ENCODE measurements around the gene PLXDC2.
A peak's percentile ranks its signal among the peaks of the same experiment; 100 is the strongest.

Gene PLXDC2

DNA sequence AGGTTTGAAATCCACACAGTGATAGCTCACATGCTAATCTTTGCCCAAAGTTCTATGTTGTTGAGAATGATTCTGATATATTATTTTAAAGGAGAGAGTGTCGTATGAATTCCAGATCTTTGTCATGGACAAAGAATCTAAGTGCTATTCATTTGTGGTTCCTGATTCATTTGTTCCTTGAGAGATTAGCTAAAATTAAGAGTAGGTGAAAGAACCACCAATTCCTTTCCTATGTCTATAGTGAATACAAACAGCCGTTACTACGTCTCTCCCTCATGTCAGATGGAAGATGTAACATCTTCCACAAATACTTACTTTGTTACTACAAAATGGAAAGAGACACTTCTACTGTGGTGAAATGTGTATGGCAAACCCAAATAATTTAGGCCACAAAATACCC lies 3.3 kb upstream of the PLXDC2 start:
- DNase-seq (ENCODE audit: low spot score): no peak
- in situ Hi-C loops (cut with MboI; ENCODE audit: low pct_unique_long_range_greater_than_20kb, low sequenced_read_pairs, unreplicated experiment): no loop called here
- no peak for TF ChIP-seq CTCF (IDR thresholded peaks at IDR 0.05; ENCODE audit: extremely low read depth, insufficient read depth, missing control alignments)

DNA sequence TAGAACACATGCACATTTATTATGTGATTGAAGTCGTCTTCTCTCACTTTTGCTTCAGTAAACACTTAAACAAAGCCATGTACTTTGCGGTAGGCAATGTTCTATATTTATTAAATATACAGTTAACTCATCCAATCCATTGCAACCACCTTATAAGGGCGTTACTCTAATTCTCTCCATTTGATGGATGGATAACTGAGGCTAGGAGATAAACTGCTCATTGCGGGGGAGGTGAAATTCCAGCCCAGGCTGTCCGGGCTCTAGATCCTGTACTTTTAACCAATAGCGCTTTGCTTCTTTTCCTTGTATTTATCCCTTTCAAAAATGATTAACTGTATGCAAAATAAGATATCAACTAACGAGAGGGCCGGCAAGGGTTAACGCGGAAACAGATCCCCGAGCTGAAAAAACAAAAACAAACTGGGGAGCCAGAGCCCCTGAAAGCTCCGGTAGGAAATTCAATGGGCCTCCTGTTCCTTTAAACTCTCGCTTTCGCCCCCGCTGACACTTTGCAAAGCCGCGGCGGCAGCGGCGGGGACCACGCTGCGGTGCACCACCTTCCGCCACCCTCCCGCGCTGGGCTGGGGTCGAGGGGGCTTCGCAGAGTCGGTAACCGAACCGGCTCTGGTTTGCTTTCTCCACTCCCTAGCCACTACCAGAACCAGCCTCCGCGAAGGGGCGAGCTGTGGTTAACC lies 1.0 kb upstream of the PLXDC2 start:
- in situ Hi-C loops (cut with MboI; ENCODE audit: low pct_unique_long_range_greater_than_20kb, low sequenced_read_pairs, unreplicated experiment): no loop called here
- TF ChIP-seq CTCF (IDR thresholded peaks at IDR 0.05; ENCODE audit: extremely low read depth, insufficient read depth, missing control alignments): no peak
- DNase-seq (ENCODE audit: low spot score): no peak

DNA sequence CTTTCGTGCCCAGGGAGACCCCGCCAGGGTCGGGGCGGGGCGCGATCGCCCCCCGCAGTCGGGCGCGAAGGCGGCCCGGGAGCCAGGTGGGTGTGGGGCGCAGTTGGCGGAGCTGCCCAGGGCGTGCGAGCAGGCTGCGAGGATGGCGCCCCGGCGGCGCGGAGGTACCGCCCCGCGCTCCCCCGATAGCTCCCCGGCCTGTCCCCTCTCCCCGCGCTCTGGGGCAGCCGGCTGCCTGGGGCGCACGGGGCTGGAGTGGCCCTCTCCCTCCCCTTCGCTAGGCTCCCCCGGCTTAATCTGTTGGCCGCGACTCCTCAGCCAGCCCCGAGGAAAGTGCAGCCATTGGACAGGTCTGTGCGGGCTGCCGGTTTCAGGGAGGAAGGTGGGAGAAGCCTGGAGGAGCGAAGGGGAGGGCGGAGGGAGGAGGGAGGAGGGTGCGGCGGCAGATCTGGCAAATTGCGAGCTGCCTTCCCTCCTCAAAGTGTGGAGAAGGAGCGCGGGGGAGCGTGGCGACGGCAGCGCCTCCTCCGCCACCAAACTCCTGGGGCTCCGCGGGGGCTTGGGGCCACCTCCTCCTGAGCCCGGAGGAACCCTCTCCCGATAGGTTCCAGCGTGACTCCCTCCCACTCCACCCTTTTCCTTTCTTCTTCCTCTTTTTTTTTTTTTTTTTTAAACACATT lies 361 bp upstream of the PLXDC2 start:
- DNase-seq (ENCODE audit: low spot score): no peak
- no peak for TF ChIP-seq CTCF (IDR thresholded peaks at IDR 0.05; ENCODE audit: extremely low read depth, insufficient read depth, missing control alignments)
- in situ Hi-C loops (cut with MboI; ENCODE audit: low pct_unique_long_range_greater_than_20kb, low sequenced_read_pairs, unreplicated experiment): no loop called here

DNA sequence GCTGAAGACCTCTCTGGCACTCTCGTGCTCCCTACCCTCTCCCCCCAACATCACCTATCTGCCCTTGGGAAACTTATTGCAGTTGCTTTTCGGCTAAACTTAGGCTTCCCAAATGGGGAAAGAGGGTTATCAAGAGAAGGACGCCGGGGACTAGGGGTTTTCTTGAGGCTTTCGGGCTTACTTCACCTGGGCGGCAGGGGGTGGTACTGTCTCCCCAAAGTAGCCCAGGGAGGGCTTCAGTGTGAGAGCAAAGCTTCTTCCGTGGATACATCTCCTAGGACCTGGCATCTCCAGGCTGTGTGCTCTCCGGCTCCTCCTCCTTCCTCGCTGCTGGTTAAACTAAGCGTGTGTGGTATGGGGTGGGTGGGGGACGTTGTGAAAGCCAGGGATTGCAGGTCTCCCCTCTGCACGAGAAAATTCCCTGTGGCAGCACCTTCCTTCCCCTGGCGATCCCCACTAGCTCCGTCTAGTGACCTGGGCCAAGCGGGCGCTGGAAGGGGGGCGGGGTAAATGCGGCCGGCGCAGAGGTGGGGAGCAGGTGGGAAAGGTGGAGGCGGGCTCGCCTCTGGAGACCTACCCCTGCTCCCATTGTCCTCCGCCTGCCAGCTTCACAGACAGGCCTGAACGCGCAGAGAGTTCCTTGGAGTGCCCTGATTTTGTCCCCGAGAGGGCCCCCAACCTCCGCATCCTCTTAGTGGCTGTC lies 1.1 kb downstream of the PLXDC2 start:
- no peak for DNase-seq (ENCODE audit: low spot score)
- TF ChIP-seq CTCF (IDR thresholded peaks at IDR 0.05; ENCODE audit: extremely low read depth, insufficient read depth, missing control alignments): no peak
- in situ Hi-C loops (cut with MboI; ENCODE audit: low pct_unique_long_range_greater_than_20kb, low sequenced_read_pairs, unreplicated experiment): no loop called here

GRCh38 chr10:19818876-19819275 lies 2.6 kb downstream of the PLXDC2 start:
- TF ChIP-seq CTCF (IDR thresholded peaks at IDR 0.05; ENCODE audit: extremely low read depth, insufficient read depth, missing control alignments): no peak
- DNase-seq (ENCODE audit: low spot score): no peak
- in situ Hi-C loops (cut with MboI; ENCODE audit: low pct_unique_long_range_greater_than_20kb, low sequenced_read_pairs, unreplicated experiment): no loop called here

GRCh38 chr10:19819419-19820033 lies 3.3 kb downstream of the PLXDC2 start:
- DNase-seq (ENCODE audit: low spot score): peak; percentile 48
- peak; percentile 65 for TF ChIP-seq CTCF (IDR thresholded peaks at IDR 0.05; ENCODE audit: extremely low read depth, insufficient read depth, missing control alignments)
- in situ Hi-C loops (cut with MboI; ENCODE audit: low pct_unique_long_range_greater_than_20kb, low sequenced_read_pairs, unreplicated experiment): no loop called here
